ENCODE data around the gene ITGA8. TPM values are rescaled to one million over a fixed set of nuclear protein-coding genes. Genes with fewer than 3 reads are reported as not detected.

Gene ITGA8
- total RNA-seq, 1 experiment from 2014 or later, result not detected

GRCh38 chr10:15627617-15628196 lies 92.0 kb downstream of the ITGA8 start:
- ChIA-PET CTCF (no interaction called here), POLR2A (ENCODE audit: low non-redundant PET) (no interaction called here)
- BruUV-seq (replicated peaks), result no TSS peak
- DNase-seq (ENCODE audit: low spot score), result no peak
- no peak for TF ChIP-seq EZH2 (IDR thresholded peaks at IDR 0.05; ENCODE audit: borderline replicate concordance, low read depth, low read length, poor library complexity, severe bottlenecking)
- TF ChIP-seq, protein P1, sequence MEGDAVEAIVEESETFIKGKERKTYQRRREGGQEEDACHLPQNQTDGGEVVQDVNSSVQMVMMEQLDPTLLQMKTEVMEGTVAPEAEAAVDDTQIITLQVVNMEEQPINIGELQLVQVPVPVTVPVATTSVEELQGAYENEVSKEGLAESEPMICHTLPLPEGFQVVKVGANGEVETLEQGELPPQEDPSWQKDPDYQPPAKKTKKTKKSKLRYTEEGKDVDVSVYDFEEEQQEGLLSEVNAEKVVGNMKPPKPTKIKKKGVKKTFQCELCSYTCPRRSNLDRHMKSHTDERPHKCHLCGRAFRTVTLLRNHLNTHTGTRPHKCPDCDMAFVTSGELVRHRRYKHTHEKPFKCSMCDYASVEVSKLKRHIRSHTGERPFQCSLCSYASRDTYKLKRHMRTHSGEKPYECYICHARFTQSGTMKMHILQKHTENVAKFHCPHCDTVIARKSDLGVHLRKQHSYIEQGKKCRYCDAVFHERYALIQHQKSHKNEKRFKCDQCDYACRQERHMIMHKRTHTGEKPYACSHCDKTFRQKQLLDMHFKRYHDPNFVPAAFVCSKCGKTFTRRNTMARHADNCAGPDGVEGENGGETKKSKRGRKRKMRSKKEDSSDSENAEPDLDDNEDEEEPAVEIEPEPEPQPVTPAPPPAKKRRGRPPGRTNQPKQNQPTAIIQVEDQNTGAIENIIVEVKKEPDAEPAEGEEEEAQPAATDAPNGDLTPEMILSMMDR (conservative IDR thresholded peaks at IDR 0.05; ENCODE audit: low read depth, low read length), result no peak
- Histone ChIP-seq H3K4me3 (ENCODE audit: low read depth, low read length, poor library complexity, severe bottlenecking) (no peak overlapping the region), H3K9me3 (ENCODE audit: low read depth, low read length, poor library complexity, severe bottlenecking) (no peaks in the 10 kb centered on the region), H3K27me3 (replicated peaks; ENCODE audit: insufficient read depth, low read depth, low read length, poor library complexity) (no peaks in the 10 kb centered on the region), H3K36me3 (ENCODE audit: insufficient read depth, low read length, poor library complexity, severe bottlenecking) (no peaks in the 10 kb centered on the region), H3K4me1 (ENCODE audit: insufficient read depth, low read length, poor library complexity, severe bottlenecking) (no peaks in the 10 kb centered on the region), H3K27ac (ENCODE audit: low read depth, low read length, poor library complexity, severe bottlenecking) (no peak overlapping the region)
- intact Hi-C loops (cut with micrococcal nuclease; ENCODE audit: unreplicated experiment), result no loop called here

- ChIA-PET CTCF (no interaction called here), POLR2A (ENCODE audit: low non-redundant PET) (no interaction called here)
- no peak for DNase-seq (ENCODE audit: low spot score)
- Histone ChIP-seq H3K4me1 (ENCODE audit: insufficient read depth, low read length, poor library complexity, severe bottlenecking) (no peaks in the 10 kb centered on the region), H3K36me3 (ENCODE audit: insufficient read depth, low read length, poor library complexity, severe bottlenecking) (no peaks in the 10 kb centered on the region), H3K27ac (ENCODE audit: low read depth, low read length, poor library complexity, severe bottlenecking) (no peak overlapping the region), H3K9me3 (ENCODE audit: low read depth, low read length, poor library complexity, severe bottlenecking) (no peaks in the 10 kb centered on the region), H3K4me3 (ENCODE audit: low read depth, low read length, poor library complexity, severe bottlenecking) (no peak overlapping the region), H3K27me3 (replicated peaks; ENCODE audit: insufficient read depth, low read depth, low read length, poor library complexity) (no peaks in the 10 kb centered on the region)
- TF ChIP-seq, protein P1 (conservative IDR thresholded peaks at IDR 0.05; ENCODE audit: low read depth, low read length), result no peak
- no peak for TF ChIP-seq EZH2 (IDR thresholded peaks at IDR 0.05; ENCODE audit: borderline replicate concordance, low read depth, low read length, poor library complexity, severe bottlenecking)
- no TSS peak for BruUV-seq (replicated peaks)
- intact Hi-C loops (cut with micrococcal nuclease; ENCODE audit: unreplicated experiment), result no loop called here
Observed at GRCh38 chr10:15626937-15627336, 92.8 kb downstream of the ITGA8 start.

DNA sequence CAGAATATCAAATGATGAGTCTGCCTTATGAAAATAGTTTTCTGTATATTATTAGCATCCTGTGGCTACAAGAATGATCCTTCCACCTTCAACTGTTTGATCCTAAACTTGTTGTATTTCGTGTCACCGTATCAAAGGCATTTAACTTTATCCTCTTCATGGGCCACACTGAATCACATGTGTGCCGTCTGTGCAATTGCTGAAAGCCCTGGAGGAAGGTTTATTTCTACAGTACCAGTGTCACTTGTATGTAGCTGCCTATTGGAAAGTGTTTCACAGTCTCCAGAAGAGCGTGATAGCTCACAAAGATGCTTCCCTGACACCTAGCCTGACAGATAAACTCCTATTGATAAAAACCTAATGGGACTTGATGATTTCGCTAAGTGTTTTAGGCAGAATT lies 94.5 kb downstream of the ITGA8 start:
- ChIA-PET CTCF (no interaction called here), POLR2A (ENCODE audit: low non-redundant PET) (no interaction called here)
- BruUV-seq (replicated peaks), result no TSS peak
- H3K4me1 ChIP-seq (ENCODE audit: insufficient read depth, low read length, poor library complexity, severe bottlenecking), result no peaks in the 10 kb centered on the region
- H3K9me3 ChIP-seq (ENCODE audit: low read depth, low read length, poor library complexity, severe bottlenecking), result no peaks in the 10 kb centered on the region
- H3K4me3 ChIP-seq (ENCODE audit: low read depth, low read length, poor library complexity, severe bottlenecking), result no peak overlapping the region
- no peak overlapping the region for H3K27ac ChIP-seq (ENCODE audit: low read depth, low read length, poor library complexity, severe bottlenecking)
- TF ChIP-seq, protein P1 (conservative IDR thresholded peaks at IDR 0.05; ENCODE audit: low read depth, low read length), result no peak
- TF ChIP-seq EZH2 (IDR thresholded peaks at IDR 0.05; ENCODE audit: borderline replicate concordance, low read depth, low read length, poor library complexity, severe bottlenecking), result no peak
- H3K27me3 ChIP-seq (replicated peaks; ENCODE audit: insufficient read depth, low read depth, low read length, poor library complexity), result peaks cover 5% of the 10 kb centered on the region
- DNase-seq (ENCODE audit: low spot score), result no peak
- intact Hi-C loops (cut with micrococcal nuclease; ENCODE audit: unreplicated experiment), result no loop called here
- no peaks in the 10 kb centered on the region for H3K36me3 ChIP-seq (ENCODE audit: insufficient read depth, low read length, poor library complexity, severe bottlenecking)
